ENCODE results near the gene FAM124A.
A peak's percentile ranks its signal among the peaks of the same experiment; 100 is the strongest.

FAM124A gene

DNA sequence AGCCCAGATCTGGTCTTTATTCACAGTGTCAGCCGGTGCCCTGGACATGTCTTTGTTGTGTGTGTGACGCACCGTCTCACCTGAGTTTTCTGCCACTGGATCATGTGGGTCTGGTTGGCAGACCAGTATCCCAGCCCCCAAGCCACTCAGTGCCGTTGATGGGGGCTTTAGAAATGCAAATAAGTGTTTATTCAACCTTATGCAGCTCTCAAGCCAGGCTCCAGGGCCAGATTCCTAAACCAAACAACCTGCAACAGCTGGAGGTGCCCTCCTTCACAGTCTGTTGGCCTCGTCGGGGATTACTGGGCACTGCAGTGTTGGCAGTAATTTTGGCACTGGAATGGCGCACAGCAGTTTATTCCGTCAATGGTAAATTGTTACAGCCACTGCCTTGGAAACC lies 21.6 kb downstream of the FAM124A start:
- no peak for DNase-seq

DNA sequence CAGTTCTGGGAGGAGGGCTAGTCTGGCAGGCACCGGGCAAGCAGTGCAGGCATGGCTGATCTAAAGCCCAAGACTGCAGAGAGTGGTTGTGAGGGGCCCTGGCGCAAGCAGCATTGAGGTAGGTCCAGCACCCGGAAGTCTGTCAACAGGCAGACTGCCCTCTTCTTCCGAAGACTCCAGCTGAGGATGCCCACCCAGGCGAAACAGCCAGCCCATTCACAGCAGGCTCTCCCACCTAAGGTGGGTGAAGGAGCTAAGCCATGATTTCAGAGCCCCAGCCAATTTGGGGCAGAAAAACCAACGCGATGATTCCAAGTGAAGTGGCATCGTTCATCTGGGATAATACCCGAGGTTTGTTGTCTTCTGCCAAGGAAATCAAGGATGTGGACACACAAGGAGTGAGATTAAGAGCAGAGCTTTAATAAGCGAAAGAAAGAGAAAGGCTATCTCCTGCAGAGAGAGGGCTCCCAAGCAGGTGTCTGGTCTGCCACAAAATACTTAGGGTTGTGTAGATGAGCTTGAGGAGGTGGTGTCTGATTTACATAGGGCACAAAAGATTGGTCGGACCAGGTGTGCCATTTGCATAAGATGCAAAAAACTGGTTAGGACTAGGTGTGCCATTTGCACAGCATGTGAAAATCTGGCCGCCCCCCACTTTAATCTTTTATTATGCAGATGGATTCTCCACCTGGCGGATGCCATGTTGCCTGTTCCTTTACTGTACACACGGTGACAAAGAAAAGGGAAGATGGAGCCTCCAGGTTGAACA lies 22.6 kb downstream of the FAM124A start:
- DNase-seq, result no peak

DNA sequence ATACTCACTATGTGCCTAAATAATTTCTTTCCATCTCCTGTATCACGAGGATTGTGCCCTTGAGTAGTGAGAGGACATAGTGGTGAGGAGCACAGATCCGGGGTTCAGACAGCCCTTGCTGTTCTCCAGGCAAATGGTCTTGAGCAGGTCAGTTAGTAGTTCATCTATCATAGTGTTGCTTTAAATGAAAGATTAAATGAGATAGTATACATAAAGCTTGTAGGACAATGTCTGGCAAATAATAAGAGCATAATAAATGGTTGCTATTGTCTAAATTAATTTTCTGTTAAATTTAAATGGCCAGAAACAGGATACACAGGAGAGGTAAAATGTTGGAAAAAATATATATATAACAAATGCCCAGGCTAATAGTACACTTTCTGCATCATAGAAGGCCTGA lies 23.4 kb downstream of the FAM124A start:
- DNase-seq, result no peak

DNA sequence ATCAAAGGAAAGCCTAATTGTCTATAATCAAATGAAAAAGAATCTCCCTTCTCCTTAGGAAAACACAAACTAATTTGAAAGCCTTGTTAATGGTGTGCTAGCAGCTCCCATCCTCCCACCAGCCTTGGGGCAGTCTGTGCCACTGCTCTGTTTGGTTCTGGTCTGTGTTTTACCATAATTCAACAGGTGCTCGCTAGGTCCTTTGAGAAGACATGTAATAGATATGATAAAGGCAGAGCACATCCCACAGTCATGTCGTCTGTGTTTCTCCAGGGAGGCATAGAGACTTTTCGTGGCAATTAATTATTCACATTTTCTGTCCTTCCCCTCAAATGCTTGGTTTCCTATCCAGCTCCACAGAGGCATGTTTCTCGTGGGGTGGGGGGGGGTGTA lies 23.8 kb downstream of the FAM124A start:
- no peak for DNase-seq

DNA sequence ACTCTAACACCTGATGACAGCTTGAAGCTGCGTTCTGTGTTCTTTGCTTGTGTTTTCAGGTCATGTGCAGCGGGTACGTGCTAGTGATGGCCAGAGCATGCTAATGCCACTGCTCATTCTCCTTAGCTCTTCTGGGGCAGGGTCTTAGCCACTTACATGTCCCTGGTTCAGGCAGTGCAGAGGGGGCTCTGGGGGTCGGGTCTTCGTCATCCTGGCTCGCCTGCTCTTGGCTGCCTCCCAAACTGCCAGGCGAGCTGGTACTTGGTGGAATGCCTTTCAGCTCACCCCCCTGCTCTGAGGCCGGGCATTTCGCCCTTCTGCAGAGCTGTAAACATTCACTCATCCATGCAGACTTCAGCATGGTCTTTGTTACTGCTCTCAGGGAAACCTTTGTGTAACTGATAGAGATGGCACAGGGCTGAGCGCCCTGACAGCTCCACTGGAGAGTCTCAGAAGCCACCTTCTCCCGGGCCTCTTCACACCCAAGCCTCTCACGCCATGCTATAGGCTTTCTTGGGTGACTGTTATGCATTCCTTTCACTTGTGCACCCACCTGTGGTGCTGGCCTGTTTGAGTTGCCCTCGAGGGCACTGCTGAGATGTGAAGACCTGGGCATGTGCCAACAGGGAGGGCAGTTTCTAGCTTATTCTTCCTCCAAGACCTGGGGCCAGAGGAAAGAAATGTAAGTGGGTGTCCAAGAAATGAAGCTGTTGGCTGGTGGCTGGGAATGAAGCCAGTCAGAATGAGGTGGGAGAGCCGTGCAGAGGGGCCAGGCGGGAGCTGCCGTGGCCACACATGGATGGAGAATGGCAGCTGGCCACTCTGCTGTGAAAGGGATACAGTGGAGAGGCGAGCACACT lies 24.4 kb downstream of the FAM124A start:
- DNase-seq, result no peak

DNA sequence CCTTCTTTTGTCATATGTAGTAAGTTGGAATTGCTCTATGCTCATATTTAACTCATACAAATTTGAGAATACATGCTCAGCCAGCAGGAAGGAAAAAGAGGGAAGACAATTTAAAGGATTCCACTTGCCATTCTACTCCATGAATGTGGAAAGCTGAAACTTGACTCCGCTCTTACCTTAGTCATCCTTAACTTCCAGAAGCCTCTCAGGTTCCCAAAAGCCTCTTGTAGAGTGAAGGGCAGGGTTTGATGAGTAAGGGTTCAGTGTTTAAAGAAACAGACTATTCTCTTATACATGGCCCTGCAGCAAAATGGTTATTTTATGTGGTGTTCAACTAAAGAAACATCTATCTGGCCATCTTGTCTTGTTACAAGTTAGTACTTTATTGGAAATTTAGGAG lies 27.1 kb downstream of the FAM124A start:
- peak; percentile 13 for DNase-seq

DNA sequence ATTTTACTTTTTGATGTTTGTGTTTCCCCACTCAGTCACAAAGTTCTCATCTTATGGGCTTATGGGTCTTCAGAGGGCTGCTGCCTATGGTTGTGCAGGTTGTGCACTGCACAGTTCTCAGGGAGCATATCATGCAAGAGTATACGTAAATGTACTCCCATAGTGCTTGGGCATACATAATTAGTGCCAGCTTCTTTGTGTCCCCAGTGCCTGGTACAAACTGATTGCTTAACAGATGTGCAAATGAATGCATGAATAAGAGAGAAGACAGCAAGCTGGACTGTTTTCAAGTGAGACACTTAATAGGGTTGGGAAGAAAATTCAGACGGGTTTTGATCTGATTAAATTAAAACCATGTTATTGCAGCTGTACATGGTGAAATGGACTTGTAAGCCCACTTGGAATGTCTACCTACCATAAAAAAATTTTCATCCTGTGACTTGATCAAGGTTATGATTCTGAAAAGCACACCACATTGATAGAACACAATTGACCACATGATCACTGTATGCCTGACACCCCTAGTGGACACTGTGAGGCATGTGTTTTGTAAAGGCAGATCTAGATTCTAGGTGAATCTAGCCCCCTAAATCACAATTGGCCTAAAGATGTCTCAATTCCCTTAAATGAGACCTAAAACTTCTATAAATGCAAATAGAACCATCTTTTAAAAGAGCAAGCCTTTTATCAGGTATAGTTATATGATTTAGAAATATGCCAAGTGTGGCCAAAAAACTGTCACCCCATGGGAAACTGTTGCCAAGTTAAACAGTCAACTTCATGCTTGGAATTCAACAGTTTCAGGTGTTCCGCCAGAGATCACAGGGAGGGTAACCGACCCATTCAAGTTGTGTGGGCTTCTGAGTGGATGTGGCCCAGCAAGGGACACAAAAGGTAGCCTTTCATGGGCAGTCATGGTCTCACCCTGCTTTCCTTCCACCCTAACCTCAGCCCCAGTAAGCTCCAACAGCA lies 27.9 kb downstream of the FAM124A start:
- DNase-seq, result no peak

DNA sequence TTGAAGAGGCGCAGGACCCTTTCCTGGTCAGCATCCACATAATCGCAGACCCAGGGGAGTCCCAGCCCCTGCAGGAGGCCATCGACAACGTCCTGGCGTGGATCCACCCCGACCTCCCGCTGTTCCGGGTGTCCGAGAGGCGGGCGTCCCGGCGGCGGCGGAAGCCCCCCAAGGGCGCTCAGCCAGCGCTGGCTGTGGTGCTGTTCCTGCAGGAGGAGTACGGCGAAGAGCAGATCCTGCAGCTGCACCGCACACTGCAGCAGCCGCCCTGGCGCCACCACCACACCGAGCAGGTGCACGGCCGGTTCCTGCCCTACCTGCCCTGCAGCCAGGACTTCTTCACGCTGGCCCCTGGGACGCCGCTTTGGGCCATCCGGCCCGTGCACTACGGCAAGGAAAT lies 29.3 kb downstream of the FAM124A start:
- DNase-seq, result no peak

DNA sequence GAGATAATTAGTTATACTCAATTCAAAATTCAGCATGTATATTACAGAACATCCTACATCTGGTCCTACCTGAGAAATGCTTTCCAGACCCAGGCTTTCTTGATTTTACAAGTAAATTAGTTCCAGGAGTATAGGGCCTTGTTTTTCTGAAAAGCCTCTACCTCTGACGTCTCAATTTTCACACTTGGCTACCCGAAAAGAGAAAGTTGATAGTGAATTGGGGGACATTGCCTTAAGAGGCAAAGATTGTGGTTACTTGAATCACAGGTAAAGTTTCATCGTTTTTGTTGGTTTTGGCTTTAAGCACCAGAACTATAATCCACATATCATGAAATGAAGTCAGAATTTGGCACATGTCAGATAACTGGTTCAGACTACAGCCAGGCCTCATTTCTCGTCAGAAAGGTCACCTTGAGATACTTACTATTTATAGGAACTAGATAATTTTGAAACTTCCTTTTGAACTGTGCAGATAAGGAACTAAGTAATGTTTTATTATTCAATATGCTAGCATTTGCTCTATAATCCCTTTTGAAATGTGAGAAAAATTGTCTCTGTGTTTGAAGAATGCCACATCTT lies 30.8 kb downstream of the FAM124A start:
- DNase-seq, result no peak

DNA sequence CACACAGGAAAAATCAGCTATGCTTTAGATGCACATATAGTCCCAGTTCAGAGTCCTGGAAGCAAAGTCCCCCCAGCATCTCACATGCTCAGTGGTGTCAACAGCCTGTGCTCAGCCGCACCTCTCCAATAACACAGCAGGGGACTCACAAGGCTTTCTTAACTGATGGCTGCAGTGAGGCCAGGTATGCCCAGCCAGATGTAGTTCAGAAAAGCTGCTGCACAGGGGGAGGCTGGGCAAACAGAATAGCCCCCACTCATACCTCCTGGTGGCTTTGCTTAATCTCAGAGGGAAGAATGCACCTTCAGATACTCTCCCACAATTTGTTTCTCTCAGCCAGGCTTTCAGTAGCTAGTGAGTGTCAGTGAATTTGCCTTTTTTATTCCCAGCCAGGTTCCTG lies 33.4 kb downstream of the FAM124A start:
- DNase-seq, result no peak

DNA sequence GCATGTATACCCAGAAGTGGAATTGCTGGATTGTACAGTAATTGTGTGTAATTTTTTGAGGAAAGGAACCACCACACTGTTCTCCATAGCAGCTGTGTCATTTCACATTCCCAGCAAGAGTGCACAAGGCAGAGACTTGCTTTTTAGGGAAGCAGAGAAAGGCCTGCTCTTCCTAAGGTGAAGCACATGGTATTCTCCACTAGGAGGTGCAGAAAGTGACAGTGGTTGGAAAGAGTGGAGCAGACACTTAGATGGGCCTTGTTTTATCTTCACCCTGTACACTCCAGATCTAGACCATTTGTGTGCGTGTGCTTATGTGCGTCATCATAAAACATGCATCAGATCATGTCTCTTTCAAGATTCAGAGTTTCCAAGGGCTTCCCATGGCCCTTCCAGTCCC lies 35.0 kb downstream of the FAM124A start:
- no peak for DNase-seq

DNA sequence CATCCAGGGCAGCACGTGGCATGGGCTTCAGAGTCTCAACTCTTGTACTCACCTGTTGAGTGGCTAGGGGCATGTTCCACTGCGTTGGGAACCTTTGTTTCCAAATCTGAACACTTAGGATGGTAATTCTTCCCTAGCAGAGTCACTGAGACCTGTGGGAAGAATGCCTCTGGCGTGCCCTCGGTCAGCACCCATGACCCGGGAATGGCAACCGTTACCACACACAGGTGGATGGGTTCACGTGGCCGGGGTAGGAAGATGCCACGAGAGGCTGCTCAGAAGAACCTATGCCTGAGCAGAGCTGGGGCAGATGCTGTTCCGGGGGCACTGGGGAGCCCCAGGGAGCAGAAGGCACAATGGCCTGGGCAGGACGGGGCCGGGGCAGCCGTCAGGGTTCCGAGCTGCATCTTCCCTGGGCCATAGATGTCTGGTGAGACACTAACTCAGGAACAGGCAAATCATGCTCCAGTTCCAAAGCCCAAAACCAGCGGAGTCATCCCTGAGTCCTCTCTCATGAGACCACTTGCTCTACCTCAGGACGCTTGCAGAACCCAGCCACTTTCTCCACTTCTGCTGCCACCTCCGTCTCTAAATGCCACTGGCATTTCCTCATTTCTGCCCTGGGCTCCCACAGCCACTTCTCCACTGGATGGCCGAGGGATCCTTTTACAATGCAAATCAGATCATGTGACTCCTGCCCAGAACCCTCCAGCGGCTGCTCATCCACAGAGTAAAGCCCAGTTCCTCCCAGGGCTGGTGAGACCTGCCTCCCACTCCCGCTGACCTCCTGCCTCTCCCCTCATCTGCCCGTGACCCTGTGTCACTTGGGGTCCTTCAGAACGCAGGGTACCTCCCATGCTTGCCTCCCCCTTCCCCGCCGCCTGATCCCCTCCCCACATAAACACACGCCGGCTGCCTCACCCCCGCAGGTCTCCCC lies 36.7 kb downstream of the FAM124A start:
- DNase-seq, result no peak

DNA sequence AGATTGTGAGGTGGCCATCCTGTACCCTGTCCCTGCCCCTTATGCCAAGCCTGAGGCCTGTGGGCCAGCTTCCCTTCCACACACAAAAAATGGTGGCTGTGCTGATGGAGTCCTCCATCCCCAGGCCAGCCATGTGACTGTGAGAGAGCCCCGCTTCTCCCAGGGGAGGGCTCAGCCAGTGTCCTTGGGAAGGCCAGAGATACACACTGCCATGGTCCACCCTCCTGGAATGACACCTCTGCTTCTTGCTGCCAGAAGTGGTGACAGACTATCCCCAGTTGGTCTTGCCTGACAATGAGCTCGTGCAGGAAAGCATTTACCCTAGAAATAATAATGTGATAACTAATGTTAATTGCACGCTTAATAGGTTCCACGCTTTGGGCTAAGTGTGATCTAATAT lies 38.0 kb downstream of the FAM124A start:
- DNase-seq, result no peak

DNA sequence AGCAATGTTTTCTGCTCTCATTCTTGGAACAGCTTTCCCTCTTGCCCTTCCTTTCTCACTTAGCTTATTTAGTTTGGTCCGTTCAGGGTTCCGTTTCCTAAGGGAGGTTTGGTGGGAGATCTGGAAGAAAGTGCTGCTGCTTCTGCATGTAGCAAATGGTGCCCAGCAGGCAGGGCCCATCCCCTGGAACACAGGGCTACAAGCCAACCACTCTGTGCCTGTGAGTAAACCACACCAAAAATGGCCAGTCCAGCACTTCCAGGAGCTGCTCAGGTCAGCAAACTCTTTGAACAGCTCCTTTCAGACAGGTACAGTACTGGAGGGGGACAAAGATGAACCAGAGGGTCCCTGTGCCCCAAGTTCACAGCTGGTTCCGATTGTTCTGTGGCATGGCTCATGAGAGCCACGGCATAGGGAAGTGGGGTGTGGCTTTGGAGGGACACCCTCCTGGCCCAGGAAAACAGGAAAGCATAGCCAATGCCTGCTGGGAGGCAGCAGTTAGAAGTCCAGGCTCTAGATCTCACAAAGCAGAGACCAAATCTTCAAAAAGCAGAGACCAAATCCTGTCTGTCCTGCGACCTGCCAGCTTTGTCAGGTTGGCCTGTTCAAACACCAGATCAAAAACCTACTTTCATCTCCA lies 39.5 kb downstream of the FAM124A start:
- no peak for DNase-seq

DNA sequence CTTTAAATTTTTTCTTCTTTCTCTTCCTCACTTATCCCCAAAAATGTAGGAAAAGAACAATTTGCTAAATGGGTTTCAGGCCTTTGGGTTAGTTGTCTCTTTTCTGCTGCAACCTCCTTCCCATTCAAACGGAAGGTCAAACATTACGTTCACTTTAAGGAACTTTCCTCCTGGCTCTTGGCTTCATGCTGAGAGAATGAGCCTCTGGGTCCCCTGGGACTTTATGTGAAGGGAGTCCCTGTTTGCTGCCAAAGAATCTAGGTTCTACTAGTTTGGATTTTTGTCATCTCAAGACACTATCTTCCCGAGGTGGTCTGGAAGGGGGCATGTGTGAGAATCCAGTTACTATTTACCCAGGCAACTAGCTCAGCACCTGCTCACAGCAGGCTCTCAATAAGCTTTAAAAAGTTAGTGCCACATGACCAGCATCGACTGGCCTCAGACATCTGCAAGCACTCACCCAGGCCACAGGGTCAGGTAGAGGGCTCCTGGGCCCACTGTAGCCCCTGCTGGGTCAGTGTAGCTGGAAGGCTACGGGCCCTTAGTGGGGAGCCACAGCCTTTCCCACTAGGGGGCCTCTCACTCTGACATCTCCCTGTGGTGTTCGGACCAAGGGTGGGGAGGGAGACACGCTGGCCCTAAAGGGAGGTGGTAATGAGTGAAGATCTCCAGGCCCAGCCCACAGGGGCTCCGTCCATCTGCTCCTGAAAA lies 40.5 kb downstream of the FAM124A start:
- DNase-seq, result no peak

DNA sequence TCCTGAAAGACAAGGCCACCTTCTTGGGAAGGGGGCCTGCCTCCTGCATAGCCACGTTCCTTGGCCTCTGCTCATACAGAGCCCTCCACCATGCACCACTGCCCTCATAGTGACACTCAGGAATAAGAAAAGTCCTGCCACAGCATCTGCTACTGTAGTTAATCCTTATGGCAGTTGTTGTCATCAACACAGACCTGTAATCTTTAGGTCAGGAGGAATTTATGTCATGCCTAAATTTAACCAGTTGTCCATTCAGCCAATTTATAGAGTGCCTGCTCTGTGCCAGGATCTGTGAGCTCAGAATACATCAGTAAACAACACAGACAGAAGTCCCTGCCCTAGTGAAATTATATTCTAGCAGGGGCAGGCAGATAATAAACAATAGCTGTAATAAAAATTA lies 44.4 kb downstream of the FAM124A start:
- no peak for DNase-seq

DNA sequence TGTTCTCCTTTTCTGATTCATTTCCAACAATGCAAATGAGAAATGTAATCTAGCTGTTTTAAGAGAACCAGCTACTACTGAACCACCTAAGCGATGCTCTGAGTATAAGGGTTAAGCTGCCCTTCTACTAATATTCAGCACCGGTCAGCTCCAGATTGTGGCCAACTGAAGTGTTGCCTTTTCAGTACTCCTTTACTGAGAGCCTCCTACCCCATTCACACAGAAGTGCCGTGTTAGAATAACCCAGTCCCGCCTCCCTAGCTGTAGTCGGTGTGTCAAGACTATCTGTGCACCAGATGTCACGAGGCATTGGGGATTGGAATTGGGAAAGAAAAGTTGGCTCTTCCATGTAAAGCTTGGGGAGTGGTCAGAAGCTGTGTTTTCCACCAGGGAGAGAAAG lies 45.4 kb downstream of the FAM124A start:
- DNase-seq, result no peak

DNA sequence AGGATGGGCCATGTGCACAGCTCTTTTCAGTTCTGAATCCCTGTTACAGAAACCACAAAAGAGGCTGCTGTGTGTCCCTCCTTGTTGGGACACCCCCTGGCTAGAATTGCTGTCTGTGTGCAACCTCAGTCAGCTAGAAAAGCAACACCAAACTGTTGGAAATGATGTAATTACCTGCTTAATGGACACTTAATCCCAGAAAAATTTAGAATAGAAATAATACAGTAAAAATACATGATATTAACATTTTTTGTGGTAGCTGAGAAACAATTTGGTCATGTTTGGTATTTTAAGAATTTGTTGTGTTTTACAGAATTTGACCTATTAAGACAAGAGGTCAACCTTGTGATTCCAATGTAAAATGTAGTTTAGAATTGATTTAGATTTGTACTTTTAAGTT lies 46.8 kb downstream of the FAM124A start:
- DNase-seq, result peak; percentile 64

DNA sequence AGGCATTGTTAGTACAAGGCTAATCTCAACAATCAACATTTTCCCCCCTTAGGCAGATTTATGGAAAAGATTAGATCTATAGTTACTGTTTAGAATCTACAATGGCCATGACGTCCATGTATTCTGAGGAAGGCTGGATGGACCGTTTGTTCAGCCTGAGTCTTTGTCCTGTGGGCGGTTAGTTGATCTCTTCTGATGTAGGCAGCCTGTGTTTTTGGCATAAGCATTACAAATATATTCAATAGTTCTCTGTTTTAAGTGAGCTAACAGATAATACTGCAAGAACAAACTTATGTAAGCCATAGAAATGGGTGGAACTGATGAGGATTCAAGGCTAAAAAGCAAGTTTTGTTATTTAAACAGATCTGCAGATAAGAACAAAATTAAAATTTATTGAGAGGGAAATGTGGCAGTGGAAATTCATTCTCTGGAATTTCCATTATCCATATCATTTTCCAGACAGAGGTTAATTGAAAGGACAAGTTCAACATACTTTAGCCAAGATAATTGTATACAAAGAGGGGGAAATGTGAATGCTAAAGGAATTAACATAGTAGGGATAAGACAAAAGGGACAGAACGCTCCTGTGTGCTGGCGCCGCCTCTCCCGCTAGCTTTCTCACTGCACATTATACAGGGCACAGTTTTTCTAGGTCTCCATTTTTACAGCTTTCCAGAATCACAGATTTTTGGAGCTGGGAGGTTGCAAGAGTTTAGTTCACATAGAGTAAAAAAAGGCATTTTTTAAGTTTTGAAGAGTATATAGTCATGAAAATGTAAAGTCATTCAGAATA lies 48.6 kb downstream of the FAM124A start:
- DNase-seq, result no peak

All from fibroblast of skin of abdomen (primary cell).